ENCODE measurements around the gene DNAJC16. TPM values are rescaled to one million over a fixed set of nuclear protein-coding genes. Genes with fewer than 3 reads are reported as not detected.

DNAJC16 gene
- total and polyA plus RNA-seq, 12 donors = 4.8 to 34.0 (median 19.9) TPM

- Histone ChIP-seq H3K36me3 (replicated peaks in 1 of 2) (peaks cover 0 to 52% of the 10 kb centered on the region in 2 donors), H3K27me3 (no peaks in the 10 kb centered on the region), H3K27ac (no peak overlapping the region), H3K9me3 (replicated peaks in 1 of 3) (no peaks in the 10 kb centered on the region), H3K4me3 (no peak overlapping the region), H3K4me1 (replicated peaks in 1 of 2) (no peaks in the 10 kb centered on the region)
- DNase-seq = no peak
- intact Hi-C loops (cut with DNase I) = no loop called here
- 88 to 92% (median 91%) methylated on average over 12 of the region's 12 CpGs for WGBS, 4 donors
- TF ChIP-seq CTCF (IDR thresholded peaks at IDR 0.05) (no peak), POLR2A (IDR thresholded peaks at IDR 0.05) (no peak)
Observed at GRCh38 chr1:15559189-15559810, 32.7 kb downstream of the DNAJC16 start.

- DNase-seq = no peak
- 91 to 95% (median 92%) methylated on average over 18 of the region's 18 CpGs for WGBS, 4 donors
- Histone ChIP-seq H3K36me3 (replicated peaks in 1 of 2) (peaks cover 0 to 53% of the 10 kb centered on the region in 2 donors), H3K9me3 (replicated peaks in 1 of 3) (no peaks in the 10 kb centered on the region), H3K4me3 (no peak overlapping the region), H3K27ac (no peak overlapping the region), H3K27me3 (no peaks in the 10 kb centered on the region), H3K4me1 (replicated peaks in 1 of 2) (no peaks in the 10 kb centered on the region)
- TF ChIP-seq CTCF (IDR thresholded peaks at IDR 0.05) (no peak), POLR2A (IDR thresholded peaks at IDR 0.05) (no peak)
- intact Hi-C loops (cut with DNase I) = no loop called here
Observed at GRCh38 chr1:15568387-15569073, 41.9 kb downstream of the DNAJC16 start.

GRCh38 chr1:15570861-15571260, 44.2 kb downstream of the DNAJC16 start:
- intact Hi-C loops (cut with DNase I) = no loop called here
- H3K9me3 ChIP-seq (replicated peaks in 1 of 3) = no peaks in the 10 kb centered on the region
- H3K27ac ChIP-seq = no peak overlapping the region
- no peaks in the 10 kb centered on the region for H3K27me3 ChIP-seq
- DNase-seq = no peak
- peaks cover 0 to 30% of the 10 kb centered on the region in 2 donors for H3K36me3 ChIP-seq (replicated peaks in 1 of 2)
- no peaks in the 10 kb centered on the region for H3K4me1 ChIP-seq (replicated peaks in 1 of 2)
- no peak overlapping the region for H3K4me3 ChIP-seq
- no peak for TF ChIP-seq POLR2A (IDR thresholded peaks at IDR 0.05)
- TF ChIP-seq CTCF (IDR thresholded peaks at IDR 0.05) = no peak
- WGBS, 4 donors = 95 to 100% (median 98%) methylated on average over 1 of the region's 1 CpG

- Histone ChIP-seq H3K27me3 (no peaks in the 10 kb centered on the region), H3K9me3 (replicated peaks in 1 of 3) (no peaks in the 10 kb centered on the region), H3K4me3 (no peak overlapping the region), H3K36me3 (replicated peaks in 1 of 2) (peaks cover 0 to 26% of the 10 kb centered on the region in 2 donors), H3K27ac (no peak overlapping the region), H3K4me1 (replicated peaks in 1 of 2) (no peaks in the 10 kb centered on the region)
- intact Hi-C loops (cut with DNase I) = no loop called here
- DNase-seq = no peak
- no peak for TF ChIP-seq CTCF (IDR thresholded peaks at IDR 0.05)
- TF ChIP-seq POLR2A (IDR thresholded peaks at IDR 0.05) = no peak
Observed at GRCh38 chr1:15571266-15571665, 44.6 kb downstream of the DNAJC16 start.
